Aorta (tissue), 5 donors: ENCODE data around the gene RNU6-9. TPM values are rescaled to one million over a fixed set of nuclear protein-coding genes. Genes with fewer than 3 reads are reported as not detected.

Source experiments
- ATAC-seq: fragments of 200-7000 bp; cut with Tn5 transposase; one replicate; pipeline ENCODE4 v1.9.1; 2022; ENCODE audit warnings: moderate library complexity; ENCODE audit not compliant: low FRiP score
- DNase-seq, 2 donors: peaks; one replicate each; pipeline ENCODE4 v3.0.0-alpha.2; 2020
- H3K27ac ChIP-seq, 2 donors: one replicate each; pipeline ENCODE4 v1.5.1; 2013; ENCODE audit warnings: low read length in 2 of 2, mild to moderate bottlenecking in 2 of 2, moderate library complexity in 2 of 2, control low read depth in 1 of 2, inconsistent platforms in 1 of 2, low read depth in 1 of 2
- H3K27me3 ChIP-seq, 2 donors: one replicate each; pipeline ENCODE4 v1.6.1; 2013; ENCODE audit warnings: control low read depth in 1 of 2, low read length in 1 of 2, mild to moderate bottlenecking in 1 of 2, moderate library complexity in 1 of 2; ENCODE audit not compliant: insufficient read depth in 2 of 2, control insufficient read depth in 1 of 2
- H3K36me3 ChIP-seq, 2 donors: one replicate each; pipeline ENCODE4 v1.6.1; 2013; ENCODE audit warnings: control low read depth in 1 of 2, low read length in 1 of 2, mild to moderate bottlenecking in 1 of 2; ENCODE audit not compliant: insufficient read depth in 2 of 2, control insufficient read depth in 1 of 2
- H3K4me1 ChIP-seq, 2 donors: one replicate each; pipeline ENCODE4 v1.6.1; 2013; ENCODE audit warnings: low read length in 2 of 2, control low read depth in 1 of 2, mild to moderate bottlenecking in 1 of 2, moderate library complexity in 1 of 2; ENCODE audit not compliant: insufficient read depth in 2 of 2, control insufficient read depth in 1 of 2
- H3K4me3 ChIP-seq, 2 donors: one replicate each; pipeline ENCODE4 v1.5.1; 2013; ENCODE audit warnings: low read length in 2 of 2, control low read depth in 1 of 2, mild to moderate bottlenecking in 1 of 2
- H3K9me3 ChIP-seq: one replicate; pipeline ENCODE4 v1.6.1; 2013; ENCODE audit warnings: mild to moderate bottlenecking, low read length; ENCODE audit not compliant: control insufficient read depth
- WGBS, 2 donors: extraction: QIAGEN DNeasy Blood & Tissue Kit; methylation state at CpG; one replicate each; pipeline ENCODE4 v1.1.7; 2013; 5-methylcytosine and 5-hydroxymethylcytosine counted together
- intact Hi-C, 2 donors: fragments of 100-400 bp; cut with DNase I; formaldehyde crosslinking; loops; one replicate each; pipeline versions ENCODE4 v1.14.2 to v1.15.0; 2022
- polyA plus RNA-seq, 2 donors: library from polyadenylated mRNA; stranded (reverse); fragments of 200-250 nt; gene quantifications; one replicate each; pipeline ENCODE4 v1.2.3, GENCODE V29; 2013
- total RNA-seq, 2 donors: library from RNA; stranded (reverse); fragmentation: NEBNext Ultra II Directional; extraction: Animal tissue kit (Norgen Biotek cat#: 25700); gene quantifications; one replicate each; pipeline ENCODE4 v1.2.1, GENCODE V29; 2021
- donor health status: healthy with polysubstance abuse.
- donor health status: Bipolar disorder and iron deficiency.
- donor health status: DM: no; HTN: no; CAD: no.
- donor health status: DM: no; HTN: no; CAD: no.
- donor health status: DM: yes; HTN: yes; CAD: no.

RNU6-9 gene
- total and polyA plus RNA-seq, 4 donors, result not detected

DNA sequence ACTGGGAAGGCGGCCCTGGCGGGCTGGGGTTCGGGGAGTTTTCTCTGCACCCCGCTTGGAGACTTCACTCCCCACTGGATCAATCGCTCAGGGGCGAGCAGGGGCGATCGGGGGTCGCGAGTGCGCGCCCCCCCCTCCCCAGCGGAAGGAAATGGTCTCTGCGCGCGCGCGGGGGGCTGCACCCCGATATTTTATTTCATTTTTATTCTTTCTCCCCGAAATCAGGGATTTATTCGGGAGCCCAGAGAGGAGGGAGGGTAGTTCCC is 33.0 kb downstream of the RNU6-9 start:
- intact Hi-C loops, result loop anchor here in 1 of 2 donors (10.0 kb wide), 1 partner anchor 261 kb away; the partner anchor contains the start of gene RNF126
- Histone ChIP-seq H3K4me3 (peak overlapping the region; percentile 77 to 90), H3K36me3 (no peaks in the 10 kb centered on the region), H3K4me1 (no peaks in the 10 kb centered on the region), H3K27me3 (no peaks in the 10 kb centered on the region), H3K9me3 (no peaks in the 10 kb centered on the region), H3K27ac (no peak overlapping the region)
- DNase-seq, result no peak
- WGBS, 2 donors, result 0% methylated on average over 14 to 21 of the region's 21 CpGs
- no peak for ATAC-seq

DNA sequence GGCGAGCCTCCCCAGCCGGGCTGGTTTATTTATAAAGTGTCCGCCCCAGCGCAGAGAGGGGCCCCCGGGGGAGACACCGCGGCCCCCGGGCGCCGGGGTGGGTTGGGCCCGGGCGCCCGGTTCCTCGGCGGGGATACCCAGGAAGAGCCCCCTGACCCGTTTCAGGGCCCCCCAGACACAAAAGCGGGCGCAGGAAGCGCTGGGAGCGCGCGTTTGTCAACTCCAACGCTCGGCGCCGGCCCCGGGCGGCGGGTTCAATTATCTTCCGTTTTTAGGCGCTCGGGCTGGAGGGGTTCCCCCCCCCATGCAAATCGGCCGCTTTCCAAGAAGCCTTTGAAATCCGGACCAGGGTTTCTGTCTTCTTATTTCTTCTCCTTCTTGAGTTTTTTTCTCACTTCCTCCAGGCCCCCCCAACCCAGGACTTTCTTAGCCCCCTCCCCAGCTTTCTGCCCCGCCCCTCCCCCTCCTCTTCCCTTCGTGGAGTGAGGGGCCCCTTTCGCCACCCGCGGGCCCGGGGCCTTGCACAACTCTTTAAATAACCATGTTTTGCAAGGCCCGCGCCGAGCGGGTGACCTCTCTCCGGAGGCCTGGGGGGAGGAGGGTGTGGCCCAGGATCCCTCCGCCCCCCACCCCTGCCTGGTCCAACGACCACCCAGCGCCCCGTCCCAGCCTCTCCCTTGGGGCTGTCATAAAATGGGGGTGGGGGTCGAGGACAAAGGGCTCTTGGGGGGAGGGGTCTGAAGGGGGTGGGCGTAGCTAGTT is 33.5 kb downstream of the RNU6-9 start:
- Histone ChIP-seq H3K4me1 (no peaks in the 10 kb centered on the region), H3K9me3 (no peaks in the 10 kb centered on the region), H3K27ac (no peak overlapping the region), H3K27me3 (no peaks in the 10 kb centered on the region), H3K4me3 (peak overlapping the region; percentile 77 to 90), H3K36me3 (no peaks in the 10 kb centered on the region)
- no peak for ATAC-seq
- DNase-seq, result peak; percentile 82 to 90
- WGBS, 2 donors, result 1 to 2% methylated on average over 44 to 52 of the region's 52 CpGs
- intact Hi-C loops, result loop anchor here in 1 of 2 donors (10.0 kb wide), 1 partner anchor 262 kb away; the partner anchor contains the start of gene RNF126

DNA sequence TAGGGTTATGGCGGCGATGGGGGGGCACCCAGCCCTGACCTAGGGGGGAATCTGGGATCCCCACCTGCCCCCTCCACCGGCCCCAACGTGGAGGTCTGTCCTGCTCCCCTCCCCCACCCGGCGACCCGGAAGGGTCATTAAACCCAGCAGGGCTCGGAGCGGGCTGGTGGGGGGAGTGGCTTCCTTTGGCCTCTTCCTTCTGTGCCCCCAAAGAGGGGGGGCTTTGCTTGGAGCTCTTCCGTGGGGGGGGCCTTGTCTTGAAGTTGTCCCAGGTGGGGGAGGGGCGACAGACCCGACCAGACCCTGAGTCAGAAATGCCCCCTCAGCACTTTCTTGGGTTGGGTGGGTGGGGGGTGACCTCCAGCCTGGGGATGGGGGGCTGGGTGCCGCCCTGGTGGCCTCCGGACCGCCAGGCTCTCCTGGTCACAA is 34.1 kb downstream of the RNU6-9 start:
- WGBS, 2 donors, result 28% methylated on average over 12 to 15 of the region's 15 CpGs
- H3K27ac ChIP-seq, result no peak overlapping the region
- no peak for ATAC-seq
- no peaks in the 10 kb centered on the region for H3K4me1 ChIP-seq
- no peaks in the 10 kb centered on the region for H3K36me3 ChIP-seq
- intact Hi-C loops, result loop anchor here in 1 of 2 donors (10.0 kb wide), 1 partner anchor 263 kb away; the partner anchor contains the start of gene RNF126
- no peak overlapping the region for H3K4me3 ChIP-seq
- H3K9me3 ChIP-seq, result no peaks in the 10 kb centered on the region
- peak in 1 of 2 donors; percentile 60 for DNase-seq
- H3K27me3 ChIP-seq, result no peaks in the 10 kb centered on the region

DNA sequence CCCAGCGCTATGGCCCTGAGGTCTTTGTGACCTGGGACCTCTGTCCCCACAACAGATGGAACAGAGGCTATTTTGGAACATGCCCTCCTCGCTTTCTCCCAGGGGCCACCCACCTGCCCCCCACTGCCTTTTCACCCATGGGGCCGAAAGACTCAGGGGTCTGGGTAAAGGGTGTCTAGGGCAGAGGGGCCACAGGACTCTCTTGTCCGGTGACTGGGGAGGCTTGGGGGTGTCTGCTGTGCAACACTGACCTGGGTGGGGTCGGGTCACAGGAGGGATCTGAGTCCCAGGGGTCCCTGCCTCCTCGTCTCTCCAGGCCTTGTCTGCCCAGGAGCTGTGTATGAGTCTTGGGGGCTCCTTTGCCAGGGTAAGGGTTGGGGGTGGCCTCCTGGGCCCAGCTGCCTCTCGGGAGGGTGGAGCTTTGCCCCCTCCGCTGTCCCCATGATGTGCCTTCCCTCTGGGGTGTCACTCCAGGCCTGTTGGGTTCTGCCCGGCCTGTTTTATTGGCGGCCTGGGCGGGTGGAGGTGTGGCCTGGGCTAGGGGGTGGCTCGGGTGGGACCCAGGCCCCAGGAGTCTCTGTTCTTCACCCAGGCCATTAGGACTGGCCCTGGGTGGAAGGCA is 34.6 kb downstream of the RNU6-9 start:
- no peaks in the 10 kb centered on the region for H3K9me3 ChIP-seq
- intact Hi-C loops, result loop anchor here in 1 of 2 donors (10.0 kb wide), 1 partner anchor 263 kb away; the partner anchor contains the start of gene RNF126
- WGBS, 2 donors, result 89 to 93% methylated on average over 11 to 12 of the region's 12 CpGs
- H3K4me3 ChIP-seq, result no peak overlapping the region
- no peak overlapping the region for H3K27ac ChIP-seq
- no peaks in the 10 kb centered on the region for H3K36me3 ChIP-seq
- H3K4me1 ChIP-seq, result no peaks in the 10 kb centered on the region
- H3K27me3 ChIP-seq, result no peaks in the 10 kb centered on the region
- ATAC-seq, result no peak
- DNase-seq, result peak in 1 of 2 donors; percentile 45

DNA sequence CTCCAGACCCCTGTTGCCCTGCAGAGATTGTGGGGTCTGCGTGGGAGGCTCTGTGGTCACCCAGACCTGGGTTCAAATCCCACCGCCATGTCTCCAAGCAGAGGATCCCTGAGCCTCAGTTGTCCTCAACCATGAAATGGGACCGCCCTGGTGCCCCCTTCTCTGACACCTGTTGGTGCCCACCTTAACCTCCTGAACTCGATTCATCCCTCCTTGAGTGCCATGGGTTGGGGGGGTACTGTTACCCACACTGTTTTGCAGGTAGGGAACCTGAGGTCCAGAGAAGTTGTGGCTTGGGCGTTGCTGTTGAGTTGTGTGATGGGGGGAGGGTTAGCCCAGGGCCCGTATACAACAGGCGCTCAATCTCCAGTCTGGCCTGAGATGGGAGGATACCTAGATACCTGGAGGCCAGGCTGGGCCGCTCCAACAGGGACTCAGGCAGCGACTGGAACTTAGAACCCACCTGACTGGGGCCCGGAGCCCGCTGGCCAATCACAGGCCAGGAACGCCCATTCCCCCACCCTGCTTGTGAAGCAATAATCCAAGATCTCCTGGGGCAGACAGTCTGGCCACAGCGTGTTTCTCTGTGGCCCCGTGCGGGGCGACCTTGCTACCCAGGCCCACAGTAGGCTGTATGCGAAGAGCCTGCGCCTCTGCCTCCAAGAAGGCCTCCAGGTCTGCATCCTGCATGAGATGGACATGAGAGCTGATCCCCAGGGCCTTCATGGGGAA is 35.4 kb downstream of the RNU6-9 start:
- Histone ChIP-seq H3K36me3 (no peaks in the 10 kb centered on the region), H3K27me3 (no peaks in the 10 kb centered on the region), H3K4me1 (no peaks in the 10 kb centered on the region), H3K4me3 (no peak overlapping the region), H3K9me3 (no peaks in the 10 kb centered on the region), H3K27ac (no peak overlapping the region)
- 93 to 94% methylated on average over 18 of the region's 18 CpGs for WGBS, 2 donors
- intact Hi-C loops, result loop anchor here in 1 of 2 donors (10.0 kb wide), 1 partner anchor 264 kb away; the partner anchor contains the start of gene RNF126
- ATAC-seq, result no peak
- no peak for DNase-seq

DNA sequence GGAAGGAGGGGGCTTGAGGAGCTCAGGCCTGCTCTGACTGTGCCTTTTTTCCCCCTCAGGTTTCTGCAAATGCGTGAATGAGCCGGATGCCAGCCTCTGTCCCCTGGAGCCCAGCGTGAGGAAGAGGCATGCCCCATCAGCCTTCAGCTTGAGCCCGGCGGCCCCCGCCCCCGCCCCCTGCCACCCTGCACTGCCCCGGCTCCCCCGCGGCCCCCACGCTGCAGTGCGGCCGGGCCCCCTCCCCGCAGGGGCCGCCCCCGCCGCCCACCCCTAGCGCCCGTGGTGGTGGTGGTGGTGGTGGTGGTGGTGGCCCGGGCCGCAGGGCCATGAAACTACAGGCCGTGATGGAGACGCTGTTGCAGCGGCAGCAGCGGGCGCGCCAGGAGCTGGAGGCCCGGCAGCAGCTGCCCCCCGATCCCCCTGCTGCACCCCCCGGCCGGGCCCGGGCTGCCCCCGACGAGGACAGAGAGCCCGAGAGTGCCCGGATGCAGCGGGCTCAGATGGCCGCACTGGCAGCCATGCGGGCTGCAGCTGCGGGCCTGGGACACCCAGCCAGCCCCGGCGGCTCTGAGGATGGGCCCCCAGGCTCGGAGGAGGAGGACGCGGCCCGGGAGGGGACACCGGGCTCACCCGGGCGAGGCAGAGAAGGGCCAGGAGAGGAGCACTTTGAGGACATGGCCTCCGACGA is 36.1 kb downstream of the RNU6-9 start:
- Histone ChIP-seq H3K27ac (no peak overlapping the region), H3K9me3 (no peaks in the 10 kb centered on the region), H3K27me3 (no peaks in the 10 kb centered on the region), H3K36me3 (no peaks in the 10 kb centered on the region), H3K4me1 (no peaks in the 10 kb centered on the region), H3K4me3 (no peak overlapping the region)
- no peak for DNase-seq
- WGBS, 2 donors, result 96% methylated on average over 43 to 51 of the region's 51 CpGs
- intact Hi-C loops, result loop anchor here in 1 of 2 donors (10.0 kb wide), 1 partner anchor 265 kb away; the partner anchor contains the start of gene RNF126
- no peak for ATAC-seq

DNA sequence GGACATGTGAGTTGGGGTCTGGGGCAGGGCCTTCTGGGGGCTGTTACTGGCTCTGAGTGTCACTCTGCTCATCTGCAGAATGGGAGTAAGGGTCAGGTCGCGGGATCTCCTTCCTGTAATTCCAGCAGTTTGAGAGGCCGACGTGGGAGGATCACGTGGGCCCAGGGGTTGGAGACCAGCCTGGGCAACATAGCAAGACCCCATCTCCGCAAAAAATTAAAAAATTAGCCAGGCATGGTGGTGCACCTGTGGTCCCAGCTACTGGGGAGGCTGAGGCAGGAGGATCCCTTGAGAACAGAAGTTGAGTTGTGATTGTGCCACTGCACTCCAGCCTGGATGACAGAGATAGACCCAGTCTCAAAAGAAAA is 36.6 kb downstream of the RNU6-9 start:
- ATAC-seq, result no peak
- no peak for DNase-seq
- no peaks in the 10 kb centered on the region for H3K36me3 ChIP-seq
- no peaks in the 10 kb centered on the region for H3K27me3 ChIP-seq
- H3K27ac ChIP-seq, result no peak overlapping the region
- 96 to 98% methylated on average over 6 of the region's 6 CpGs for WGBS, 2 donors
- intact Hi-C loops, result loop anchor here in 1 of 2 donors (10.0 kb wide), 1 partner anchor 265 kb away; the partner anchor contains the start of gene RNF126
- no peak overlapping the region for H3K4me3 ChIP-seq
- H3K9me3 ChIP-seq, result no peaks in the 10 kb centered on the region
- H3K4me1 ChIP-seq, result peaks cover 0 to 1% of the 10 kb centered on the region in 2 donors
